HEK293T (cell line): ENCODE measurements around the gene CRTAC1.

Source experiments
- ARNT ChIP-seq: fragments of 450-650 bp; IDR thresholded peaks from 2 replicates; pipeline ENCODE4 v1.6.1; 2017; ENCODE audit warnings: mild to moderate bottlenecking
- CTBP1 ChIP-seq: fragments of 450-650 bp; IDR thresholded peaks from 2 replicates; pipeline ENCODE4 v1.6.1; 2016; ENCODE audit warnings: borderline replicate concordance
- ELF4 ChIP-seq: fragments of 450-650 bp; IDR thresholded peaks from 2 replicates; pipeline ENCODE4 v1.6.1; 2017; ENCODE audit warnings: antibody characterized with exemption
- FOXM1 ChIP-seq: fragments of 450-650 bp; IDR thresholded peaks from 2 replicates; pipeline ENCODE4 v1.6.1; 2017; ENCODE audit warnings: mild to moderate bottlenecking, borderline replicate concordance
- L3MBTL2 ChIP-seq: fragments of 450-650 bp; conservative IDR thresholded peaks from 2 replicates; pipeline ENCODE4 v1.6.1; 2016; ENCODE audit warnings: mild to moderate bottlenecking
- TARDBP ChIP-seq: fragments of 450-650 bp; IDR thresholded peaks from 2 replicates; pipeline ENCODE4 v1.6.1; 2016
- ZNF384 ChIP-seq: fragments of 450-650 bp; IDR thresholded peaks from 2 replicates; pipeline ENCODE4 v1.6.1; 2016

GRCh38 chr10:97949462-97949861 lies 81.0 kb downstream of the CRTAC1 start:
- TF ChIP-seq TARDBP = no peak
- TF ChIP-seq CTBP1 = no peak
- TF ChIP-seq FOXM1 = no peak
- TF ChIP-seq L3MBTL2 = no peak
- TF ChIP-seq ARNT = no peak
- TF ChIP-seq ELF4 = no peak
- no peak for TF ChIP-seq ZNF384
